OCI-LY3 (cell line): Measurements from ENCODE around the gene TM4SF1.

Experiments
- H2AFZ ChIP-seq: fragments of 200-600, 300-600 bp; shearing (Covaris generic); 2 replicates; pipeline ENCODE4 v1.6.0; 2014; ENCODE audit warnings: antibody characterized with exemption, low read depth, low read length
- H3K27ac ChIP-seq: fragments of 200-600, 300-600 bp; sonication (generic); 2 replicates; pipeline ENCODE4 v1.5.1; 2014; ENCODE audit warnings: mild to moderate bottlenecking, low read length, moderate library complexity, mixed read lengths
- H3K27me3 ChIP-seq: fragments of 200-600, 300-600 bp; sonication (generic); 2 replicates; pipeline ENCODE4 v1.6.1; 2014; ENCODE audit warnings: low read depth, low read length, mixed read lengths
- H3K36me3 ChIP-seq: fragments of 200-600, 300-600 bp; sonication (generic); replicated peaks from 2 replicates; pipeline ENCODE3; 2014; ENCODE audit warnings: low read depth, low read length, mixed read lengths
- H3K4me1 ChIP-seq: fragments of 300-600, 200-600 bp; sonication (generic); 2 replicates; pipeline ENCODE4 v1.6.1; 2014; ENCODE audit warnings: low read length, mixed read lengths
- H3K4me2 ChIP-seq: fragments of 200-600, 300-600 bp; sonication (generic); 2 replicates; pipeline ENCODE4 v1.6.1; 2014; ENCODE audit warnings: low read length, mixed read lengths
- H3K4me3 ChIP-seq: fragments of 300-600, 200-600 bp; sonication (generic); 2 replicates; pipeline ENCODE4 v1.5.1; 2014; ENCODE audit warnings: antibody characterized with exemption, mild to moderate bottlenecking, low read length, moderate library complexity
- H3K79me2 ChIP-seq: fragments of 300-600, 200-600 bp; shearing (Covaris generic); 2 replicates; pipeline ENCODE4 v1.6.1; 2014; ENCODE audit warnings: mild to moderate bottlenecking, low read length, mixed read lengths
- H3K9ac ChIP-seq: fragments of 300-600, 200-600 bp; shearing (Covaris generic); 2 replicates; pipeline ENCODE4 v1.6.0; 2014; ENCODE audit warnings: mild to moderate bottlenecking, low read length, moderate library complexity
- H3K9me3 ChIP-seq: fragments of 200-600, 300-600 bp; shearing (Covaris generic); 2 replicates; pipeline ENCODE4 v1.6.1; 2014; ENCODE audit warnings: low read length, mixed read lengths; ENCODE audit not compliant: insufficient read depth
- H4K20me1 ChIP-seq: fragments of 200-600, 300-600 bp; sonication (generic); 2 replicates; pipeline ENCODE4 v1.6.1; 2016; ENCODE audit warnings: low read length, mixed read lengths; ENCODE audit not compliant: insufficient read depth
- CTCF ChIP-seq: fragments of 200-600, 300-600 bp; sonication (generic); IDR thresholded peaks from 2 replicates; pipeline ENCODE4 v1.5.1; 2014; ENCODE audit warnings: antibody characterized with exemption, low read length, low read depth
- EZH2phosphoT487 ChIP-seq: fragments of 200-600 bp; shearing (Covaris generic); IDR thresholded peaks from 2 replicates; pipeline ENCODE4 v1.6.1; 2018; ENCODE audit warnings: antibody characterized with exemption, mixed run types, low read depth

The TM4SF1 gene

GRCh38 chr3:149390772-149391212 is 13.3 kb upstream of the TM4SF1 start:
- Histone ChIP-seq H3K27me3 (no peaks in the 10 kb centered on the region), H3K4me2 (no peak overlapping the region), H4K20me1 (no peaks in the 10 kb centered on the region), H3K9ac (no peak overlapping the region), H2AFZ (no peak overlapping the region), H3K36me3 (no peaks in the 10 kb centered on the region), H3K79me2 (no peaks in the 10 kb centered on the region), H3K4me3 (no peak overlapping the region), H3K4me1 (peaks cover 7% of the 10 kb centered on the region), H3K27ac (no peak overlapping the region), H3K9me3 (no peaks in the 10 kb centered on the region)
- TF ChIP-seq CTCF (no peak), EZH2phosphoT487 (no peak)

GRCh38 chr3:149390294-149390693 is 12.8 kb upstream of the TM4SF1 start:
- no peak overlapping the region for H3K4me3 ChIP-seq
- H3K9me3 ChIP-seq: no peaks in the 10 kb centered on the region
- H3K4me2 ChIP-seq: no peak overlapping the region
- H3K27me3 ChIP-seq: no peaks in the 10 kb centered on the region
- no peak overlapping the region for H2AFZ ChIP-seq
- H3K27ac ChIP-seq: no peak overlapping the region
- no peaks in the 10 kb centered on the region for H4K20me1 ChIP-seq
- no peaks in the 10 kb centered on the region for H3K36me3 ChIP-seq
- no peak overlapping the region for H3K9ac ChIP-seq
- peaks cover 7% of the 10 kb centered on the region for H3K4me1 ChIP-seq
- TF ChIP-seq CTCF (no peak), EZH2phosphoT487 (no peak)
- no peaks in the 10 kb centered on the region for H3K79me2 ChIP-seq

GRCh38 chr3:149388531-149389417 is 11.3 kb upstream of the TM4SF1 start:
- H3K4me1 ChIP-seq: peaks cover 7% of the 10 kb centered on the region

More at GRCh38 chr3:149388531-149389417, 11.3 kb upstream of the TM4SF1 start:
- no peaks in the 10 kb centered on the region for H3K79me2 ChIP-seq
- no peak for TF ChIP-seq EZH2phosphoT487
- TF ChIP-seq CTCF: no peak
- H3K4me3 ChIP-seq: no peak overlapping the region
- H3K27me3 ChIP-seq: no peaks in the 10 kb centered on the region
- H3K27ac ChIP-seq: no peak overlapping the region
- H2AFZ ChIP-seq: no peak overlapping the region
- no peaks in the 10 kb centered on the region for H3K36me3 ChIP-seq
- H3K9ac ChIP-seq: no peak overlapping the region
- H4K20me1 ChIP-seq: no peaks in the 10 kb centered on the region
- H3K9me3 ChIP-seq: no peaks in the 10 kb centered on the region
- H3K4me2 ChIP-seq: no peak overlapping the region
